Measurements from ENCODE around the gene RBPMS2. TPM values are rescaled to one million over a fixed set of nuclear protein-coding genes. Genes with fewer than 3 reads are reported as not detected.

RBPMS2 gene
- total RNA-seq, 2 donors from 2014 or later = 2.3 to 14.0 TPM

DNA sequence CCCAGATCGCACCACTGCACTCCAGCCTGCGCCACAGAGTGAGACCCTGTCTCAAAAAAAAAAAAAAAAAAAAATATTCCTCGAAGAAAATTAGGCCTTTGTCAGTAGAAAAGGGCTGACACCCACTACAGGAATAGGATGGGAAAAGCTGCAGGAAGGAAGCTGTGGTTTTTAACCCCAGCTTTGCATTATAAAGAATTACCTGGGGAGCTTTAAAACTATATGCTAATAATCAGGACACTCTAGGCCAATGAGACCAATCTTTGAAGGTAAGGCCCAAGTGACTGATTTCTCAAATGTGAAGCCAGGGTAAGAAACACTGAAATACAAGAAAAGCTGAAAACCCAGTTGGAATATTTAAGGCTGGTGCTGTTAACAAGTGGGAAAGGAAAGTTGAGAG, 74.3 kb downstream of the RBPMS2 start:
- H3K36me3 ChIP-seq = no peaks in the 10 kb centered on the region
- 36% methylated on average over 3 of the region's 3 CpGs for WGBS
- no peaks in the 10 kb centered on the region for H3K9me3 ChIP-seq
- H3K4me3 ChIP-seq = no peak overlapping the region
- TF ChIP-seq, protein P1, sequence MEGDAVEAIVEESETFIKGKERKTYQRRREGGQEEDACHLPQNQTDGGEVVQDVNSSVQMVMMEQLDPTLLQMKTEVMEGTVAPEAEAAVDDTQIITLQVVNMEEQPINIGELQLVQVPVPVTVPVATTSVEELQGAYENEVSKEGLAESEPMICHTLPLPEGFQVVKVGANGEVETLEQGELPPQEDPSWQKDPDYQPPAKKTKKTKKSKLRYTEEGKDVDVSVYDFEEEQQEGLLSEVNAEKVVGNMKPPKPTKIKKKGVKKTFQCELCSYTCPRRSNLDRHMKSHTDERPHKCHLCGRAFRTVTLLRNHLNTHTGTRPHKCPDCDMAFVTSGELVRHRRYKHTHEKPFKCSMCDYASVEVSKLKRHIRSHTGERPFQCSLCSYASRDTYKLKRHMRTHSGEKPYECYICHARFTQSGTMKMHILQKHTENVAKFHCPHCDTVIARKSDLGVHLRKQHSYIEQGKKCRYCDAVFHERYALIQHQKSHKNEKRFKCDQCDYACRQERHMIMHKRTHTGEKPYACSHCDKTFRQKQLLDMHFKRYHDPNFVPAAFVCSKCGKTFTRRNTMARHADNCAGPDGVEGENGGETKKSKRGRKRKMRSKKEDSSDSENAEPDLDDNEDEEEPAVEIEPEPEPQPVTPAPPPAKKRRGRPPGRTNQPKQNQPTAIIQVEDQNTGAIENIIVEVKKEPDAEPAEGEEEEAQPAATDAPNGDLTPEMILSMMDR (IDR thresholded peaks at IDR 0.05) = no peak
- TF ChIP-seq POLR2A (IDR thresholded peaks at IDR 0.05) (no peak), POLR2AphosphoS5 (IDR thresholded peaks at IDR 0.05) (no peak)
- peak overlapping the region in 1 of 2 donors; percentile 81 for H3K27ac ChIP-seq
- H3K27me3 ChIP-seq (replicated peaks; ENCODE audit: insufficient read depth) = no peaks in the 10 kb centered on the region
- H3K4me1 ChIP-seq (replicated peaks) = peaks cover 20% of the 10 kb centered on the region
- intact Hi-C loops (cut with DNase I) = no loop called here
- no peak for DNase-seq (ENCODE audit: low spot score)

DNA sequence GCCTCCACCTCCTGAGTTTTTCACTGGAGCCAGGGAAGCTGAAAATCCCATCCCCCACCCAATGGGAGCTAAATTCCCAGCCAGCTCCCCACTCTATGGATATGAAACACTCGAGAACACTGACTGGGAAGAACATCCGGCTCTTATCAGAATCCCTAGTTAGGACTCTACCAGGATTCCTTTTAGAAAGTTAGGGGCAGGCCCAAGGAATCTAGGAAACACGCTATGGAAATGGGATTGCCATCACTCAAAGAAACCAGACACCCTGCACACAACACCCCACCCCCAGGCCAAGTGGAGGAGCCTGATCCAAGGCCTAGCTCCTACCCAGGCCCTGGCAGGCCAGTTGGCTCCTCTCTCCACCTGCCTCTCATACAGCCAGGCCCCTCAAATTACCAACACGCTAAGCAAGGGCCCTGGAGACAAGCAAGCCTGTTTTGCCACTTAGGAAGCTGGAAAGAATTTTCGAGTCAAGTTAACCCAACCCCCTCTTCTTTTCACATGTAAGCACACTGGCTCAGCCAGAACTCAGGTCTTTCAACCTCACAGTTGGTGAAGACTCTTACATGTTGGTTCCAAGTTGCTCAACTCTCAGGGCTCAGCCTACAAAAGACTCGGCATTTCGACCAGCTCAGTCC, 75.5 kb downstream of the RBPMS2 start:
- Histone ChIP-seq H3K4me1 (replicated peaks) (peaks cover 20% of the 10 kb centered on the region), H3K27me3 (replicated peaks; ENCODE audit: insufficient read depth) (no peaks in the 10 kb centered on the region), H3K27ac (peak overlapping the region; percentile 53 to 81), H3K4me3 (peak overlapping the region in 1 of 2 donors; percentile 10), H3K36me3 (no peaks in the 10 kb centered on the region), H3K9me3 (no peaks in the 10 kb centered on the region)
- 12% methylated on average over 7 of the region's 7 CpGs for WGBS
- TF ChIP-seq POLR2AphosphoS5 (IDR thresholded peaks at IDR 0.05) (peak; percentile 36), POLR2A (IDR thresholded peaks at IDR 0.05) (no peak)
- DNase-seq (ENCODE audit: low spot score) = peak; percentile 51
- intact Hi-C loops (cut with DNase I) = no loop called here

DNA sequence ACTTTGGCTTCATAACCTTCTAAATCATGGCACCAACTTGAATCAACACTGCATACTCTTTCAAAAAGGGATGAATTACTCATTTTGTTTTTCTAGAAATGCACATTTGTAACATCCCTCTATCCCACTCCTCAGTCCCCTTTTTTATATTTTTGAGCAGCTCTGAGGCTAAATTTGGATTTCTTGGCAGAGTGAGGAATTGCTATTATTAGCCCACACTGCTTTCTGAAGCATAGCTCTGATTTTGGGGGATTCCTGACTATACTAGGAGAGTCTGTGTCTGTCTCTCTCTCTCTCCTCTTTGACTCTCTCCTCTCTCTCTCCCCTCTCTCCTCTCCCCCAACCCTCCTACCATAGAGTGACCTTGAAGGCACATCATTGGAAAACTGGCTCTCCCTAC, 76.6 kb downstream of the RBPMS2 start:
- H3K9me3 ChIP-seq = no peaks in the 10 kb centered on the region
- H3K4me3 ChIP-seq = no peak overlapping the region
- no peak for TF ChIP-seq POLR2AphosphoS5 (IDR thresholded peaks at IDR 0.05)
- TF ChIP-seq, protein P1 (IDR thresholded peaks at IDR 0.05) = no peak
- TF ChIP-seq POLR2A (IDR thresholded peaks at IDR 0.05) = no peak
- no peaks in the 10 kb centered on the region for H3K27me3 ChIP-seq (replicated peaks; ENCODE audit: insufficient read depth)
- intact Hi-C loops (cut with DNase I) = no loop called here
- DNase-seq (ENCODE audit: low spot score) = no peak
- peaks cover 20% of the 10 kb centered on the region for H3K4me1 ChIP-seq (replicated peaks)
- peak overlapping the region in 1 of 2 donors; percentile 81 for H3K27ac ChIP-seq
- no peaks in the 10 kb centered on the region for H3K36me3 ChIP-seq

DNA sequence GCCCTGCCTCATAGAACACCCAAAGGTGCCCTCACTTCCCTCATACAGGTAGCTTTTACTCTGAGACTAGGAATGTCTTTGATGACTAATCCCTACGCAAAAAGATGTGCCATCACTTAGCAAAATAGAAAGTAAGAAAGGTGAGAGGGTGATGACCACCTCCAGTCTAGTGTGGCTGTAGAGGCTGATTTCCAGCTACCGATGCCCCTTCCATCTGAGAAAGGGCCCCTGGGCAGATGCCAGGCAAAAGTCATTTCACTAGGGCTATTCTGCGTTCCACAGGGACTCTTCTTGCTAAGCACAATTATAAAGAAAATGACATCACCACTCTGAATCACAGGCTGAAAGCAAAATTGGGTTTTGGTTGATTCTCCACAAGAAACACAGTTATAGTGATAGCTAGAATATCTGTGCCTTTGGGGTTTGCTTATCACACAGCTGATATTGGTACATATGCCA, 77.4 kb downstream of the RBPMS2 start:
- DNase-seq (ENCODE audit: low spot score) = no peak
- 59% methylated on average over 3 of the region's 3 CpGs for WGBS
- H3K4me1 ChIP-seq (replicated peaks) = peaks cover 29% of the 10 kb centered on the region
- H3K27ac ChIP-seq = no peak overlapping the region
- intact Hi-C loops (cut with DNase I) = no loop called here
- H3K27me3 ChIP-seq (replicated peaks; ENCODE audit: insufficient read depth) = no peaks in the 10 kb centered on the region
- TF ChIP-seq, protein P1 (IDR thresholded peaks at IDR 0.05) = no peak
- TF ChIP-seq POLR2A (IDR thresholded peaks at IDR 0.05) (no peak), POLR2AphosphoS5 (IDR thresholded peaks at IDR 0.05) (no peak)
- no peaks in the 10 kb centered on the region for H3K9me3 ChIP-seq
- no peak overlapping the region for H3K4me3 ChIP-seq
- no peaks in the 10 kb centered on the region for H3K36me3 ChIP-seq

DNA sequence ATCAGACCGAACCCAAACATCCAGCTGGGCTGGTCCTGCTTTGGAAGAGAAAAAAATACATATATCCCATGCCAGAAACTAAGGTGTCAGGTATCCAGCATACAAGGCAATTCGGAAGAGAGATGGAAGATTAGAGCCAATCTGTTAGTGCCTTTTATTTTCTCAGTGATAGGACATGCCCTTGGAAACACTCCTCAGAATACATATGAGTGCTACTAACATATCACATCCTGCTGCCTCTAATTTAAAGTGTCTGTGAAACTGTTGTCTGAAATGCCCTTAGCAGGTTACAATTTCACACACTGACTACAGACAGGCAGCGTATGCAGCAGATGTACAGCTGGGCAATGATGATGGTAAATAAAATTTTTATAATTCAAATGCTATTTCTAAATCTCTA, 78.9 kb downstream of the RBPMS2 start:
- DNase-seq (ENCODE audit: low spot score) = no peak
- Histone ChIP-seq H3K4me3 (no peak overlapping the region), H3K27me3 (replicated peaks; ENCODE audit: insufficient read depth) (no peaks in the 10 kb centered on the region), H3K9me3 (no peaks in the 10 kb centered on the region), H3K36me3 (no peaks in the 10 kb centered on the region), H3K27ac (peak overlapping the region; percentile 2 to 8), H3K4me1 (replicated peaks) (peaks cover 25% of the 10 kb centered on the region)
- TF ChIP-seq, protein P1 (IDR thresholded peaks at IDR 0.05) = no peak
- TF ChIP-seq POLR2AphosphoS5 (IDR thresholded peaks at IDR 0.05) (no peak), POLR2A (IDR thresholded peaks at IDR 0.05) (no peak)
- WGBS = 34% methylated on average over 3 of the region's 3 CpGs
- intact Hi-C loops (cut with DNase I) = no loop called here

All from prostate gland (tissue), 2 donors.